GM18858 (cell line): ENCODE data around the gene STAM2.

ENCODE experiments used
- ATAC-seq: cut with Tn5 transposase; IDR thresholded peaks from one replicate; pipeline ENCODE4 v1.9.1; 2021; ENCODE audit not compliant: unreplicated experiment

STAM2 gene

GRCh38 chr2:152075461-152076050 lies 100.0 kb downstream of the STAM2 start:
- ATAC-seq: no peak

GRCh38 chr2:152072011-152072410 lies 103.6 kb downstream of the STAM2 start:
- ATAC-seq: no peak

- no peak for ATAC-seq
Observed at GRCh38 chr2:152071518-152071917, 104.0 kb downstream of the STAM2 start.

- peak; percentile 82 for ATAC-seq
Observed at GRCh38 chr2:152071092-152071491, 104.5 kb downstream of the STAM2 start.

- ATAC-seq: no peak
Observed at GRCh38 chr2:152068226-152068625, 107.3 kb downstream of the STAM2 start.

- ATAC-seq: no peak
Observed at GRCh38 chr2:152067823-152068222, 107.7 kb downstream of the STAM2 start.
